Stomach (tissue), 9 donors: ENCODE data around the gene PPP2R5C. TPM values are rescaled to one million over a fixed set of nuclear protein-coding genes. Genes with fewer than 3 reads are reported as not detected.
"Not testable (repeated sequence)": the region's sequence is repeated elsewhere in the genome, so short reads cannot be mapped to it uniquely, and the experiment has no call there.

Experiments used
- DNase-seq, 2 donors: peaks; one replicate each; pipeline versions ENCODE4 v3.0.0 to v3.0.0-alpha.2; 2013 to 2019
- H3K27ac ChIP-seq, 5 donors: fragments of 200-600 bp in 4 of 5; sonication (generic) in 4 of 5; one replicate each; pipeline ENCODE4 v1.5.1; 2013 to 2019; ENCODE audit warnings: mild to moderate bottlenecking in 1 of 5, moderate library complexity in 1 of 5
- H3K27me3 ChIP-seq, 3 donors: fragments of 200-600 bp; sonication (generic); one replicate each; pipeline ENCODE4 v1.5.1; 2017 to 2019; ENCODE audit warnings: mixed run types in 1 of 3
- H3K36me3 ChIP-seq, 4 donors: fragments of 200-600 bp; sonication (generic); 1 replicate in 3 of 4; 2 replicates in 1 of 4; pipeline ENCODE4 v1.5.1; 2016 to 2019
- H3K4me1 ChIP-seq, 4 donors: fragments of 200-600 bp; sonication (generic); one replicate each; pipeline ENCODE4 v1.5.1; 2016 to 2019
- H3K4me3 ChIP-seq, 4 donors: fragments of 200-600 bp; sonication (generic) in 3 of 4; one replicate each; pipeline ENCODE4 v1.5.1; 2016 to 2019; ENCODE audit warnings: mild to moderate bottlenecking in 1 of 4
- H3K9me3 ChIP-seq, 4 donors: fragments of 200-600 bp; sonication (generic); one replicate each; pipeline ENCODE4 v1.5.1; 2016 to 2019
- CTCF ChIP-seq, 7 experiments: fragments of 450-650 bp in 4 of 7; fragments of 200-600 bp in 3 of 7; sonication (generic) in 3 of 7; IDR thresholded peaks; one replicate each; pipeline ENCODE4 v1.5.1; 2016 to 2019; ENCODE audit warnings: antibody characterized with exemption in 7 of 7, control low read depth in 2 of 7, mild to moderate bottlenecking in 1 of 7
- EP300 ChIP-seq: sonication (generic); formaldehyde crosslinking; IDR thresholded peaks from one replicate; pipeline ENCODE4 v1.6.1; 2017; ENCODE audit warnings: antibody characterized with exemption
- POLR2A ChIP-seq, 4 donors: fragments of 450-650 bp; IDR thresholded peaks; one replicate each; pipeline ENCODE4 v1.6.1; 2016; ENCODE audit warnings: antibody characterized with exemption in 4 of 4, control low read depth in 2 of 4, mild to moderate bottlenecking in 1 of 4, moderate library complexity in 1 of 4
- POLR2AphosphoS5 ChIP-seq, 3 donors: sonication (generic); formaldehyde crosslinking; IDR thresholded peaks; one replicate each; pipeline ENCODE4 v1.6.1; 2016; ENCODE audit warnings: antibody characterized with exemption in 3 of 3
- WGBS, 5 donors: extraction: QIAGEN DNeasy Blood & Tissue Kit in 3 of 5; methylation state at CpG; one replicate each; pipeline versions ENCODE4 v1.1.5 to v1.1.7; 2013 to 2018; 5-methylcytosine and 5-hydroxymethylcytosine counted together
- intact Hi-C: fragments of 100-400 bp; cut with DNase I; formaldehyde crosslinking; loops from one replicate; pipeline ENCODE4 v1.15.1; 2023; ENCODE audit warnings: low total_unique reads
- polyA plus RNA-seq, 3 donors: library from polyadenylated mRNA; stranded (reverse); fragments of 200-250 nt; gene quantifications; one replicate each; pipeline ENCODE4 v1.2.3, GENCODE V29; 2013
- total RNA-seq, 5 donors: library from RNA; depleted of rRNA; stranded (reverse); fragments of >200 nt; gene quantifications; one replicate each; pipeline versions ENCODE4 v1.1.0 to v1.2.3, GENCODE V29; 2014 to 2016
- donor health status: healthy with polysubstance abuse.
- donor health status: Bipolar disorder and iron deficiency.
- donor health status: healthy.

PPP2R5C gene
- total and polyA plus RNA-seq, 8 donors = 19.7 to 175 (median 89.6) TPM

GRCh38 chr14:101968186-101968585 is 206.7 kb downstream of the PPP2R5C start:
- TF ChIP-seq CTCF (IDR thresholded peaks at IDR 0.05) (no peak), POLR2A (IDR thresholded peaks at IDR 0.05) (no peak), EP300 (no peak), POLR2AphosphoS5 (IDR thresholded peaks at IDR 0.05) (no peak)
- DNase-seq = no peak
- WGBS, 5 donors = 47 to 80% (median 56%) methylated on average over 4 of the region's 4 CpGs
- intact Hi-C loops = no loop called here
- H3K27ac ChIP-seq = peak overlapping the region in 2 of 5 donors; percentile 13 to 38
- peaks cover 0 to 16% (median 10%) of the 10 kb centered on the region in 4 donors for H3K36me3 ChIP-seq
- H3K27me3 ChIP-seq = no peaks in the 10 kb centered on the region
- H3K4me3 ChIP-seq = no peak overlapping the region
- H3K4me1 ChIP-seq = peaks cover 41 to 81% (median 63%) of the 10 kb centered on the region in 4 donors
- H3K9me3 ChIP-seq = no peaks in the 10 kb centered on the region

- no peak for DNase-seq
- intact Hi-C loops = no loop called here
- Histone ChIP-seq H3K4me1 (peaks cover 41 to 82% (median 63%) of the 10 kb centered on the region in 4 donors), H3K27me3 (no peaks in the 10 kb centered on the region), H3K36me3 (peaks cover 0 to 16% (median 10%) of the 10 kb centered on the region in 4 donors), H3K9me3 (no peaks in the 10 kb centered on the region), H3K27ac (no peak overlapping the region), H3K4me3 (no peak overlapping the region)
- WGBS, 5 donors = 80 to 93% (median 89%) methylated on average over 9 of the region's 9 CpGs
- TF ChIP-seq CTCF (IDR thresholded peaks at IDR 0.05) (no peak), POLR2A (IDR thresholded peaks at IDR 0.05) (no peak), POLR2AphosphoS5 (IDR thresholded peaks at IDR 0.05) (no peak), EP300 (no peak)
These were observed 208.0 kb downstream of the PPP2R5C start for GRCh38 chr14:101969481-101969880.

- DNase-seq = no peak
- TF ChIP-seq POLR2A (IDR thresholded peaks at IDR 0.05) (no peak), EP300 (no peak), CTCF (IDR thresholded peaks at IDR 0.05) (no peak), POLR2AphosphoS5 (IDR thresholded peaks at IDR 0.05) (no peak)
- Histone ChIP-seq H3K9me3 (no peaks in the 10 kb centered on the region), H3K27ac (peak overlapping the region in 3 of 5 donors; percentile 72 to 78 (median 76)), H3K27me3 (no peaks in the 10 kb centered on the region), H3K4me1 (peaks cover 36 to 81% (median 58%) of the 10 kb centered on the region in 4 donors), H3K4me3 (no peak overlapping the region), H3K36me3 (peaks cover 2 to 25% (median 13%) of the 10 kb centered on the region in 4 donors)
- intact Hi-C loops = no loop called here
- 68 to 86% (median 84%) methylated on average over 11 of the region's 11 CpGs for WGBS, 5 donors
These were observed 209.4 kb downstream of the PPP2R5C start for GRCh38 chr14:101970830-101971400.

GRCh38 chr14:101971458-101971857 is 209.9 kb downstream of the PPP2R5C start:
- intact Hi-C loops, H3K27me3 ChIP-seq, H3K4me3 ChIP-seq, H3K9me3 ChIP-seq, DNase-seq: not testable (repeated sequence)
- WGBS, 5 donors = 81 to 94% (median 89%) methylated on average over 2 of the region's 2 CpGs
- Histone ChIP-seq H3K4me1 (peaks cover 33 to 75% (median 53%) of the 10 kb centered on the region in 4 donors), H3K27ac (peak overlapping the region in 4 of 5 donors; percentile 64 to 78 (median 74)), H3K36me3 (peaks cover 5 to 30% (median 18%) of the 10 kb centered on the region in 4 donors)
